Measurements from ENCODE around the gene ZC3H10. TPM values are rescaled to one million over a fixed set of nuclear protein-coding genes. Genes with fewer than 3 reads are reported as not detected.
A peak's percentile ranks its signal among the peaks of the same experiment; 100 is the strongest.

ZC3H10 gene
- total and polyA plus RNA-seq, 2 of the 8 experiments (the other 6 are each of a cell fraction or from before 2014, with no cell fraction given) = 4.0 to 11.2 TPM

DNA sequence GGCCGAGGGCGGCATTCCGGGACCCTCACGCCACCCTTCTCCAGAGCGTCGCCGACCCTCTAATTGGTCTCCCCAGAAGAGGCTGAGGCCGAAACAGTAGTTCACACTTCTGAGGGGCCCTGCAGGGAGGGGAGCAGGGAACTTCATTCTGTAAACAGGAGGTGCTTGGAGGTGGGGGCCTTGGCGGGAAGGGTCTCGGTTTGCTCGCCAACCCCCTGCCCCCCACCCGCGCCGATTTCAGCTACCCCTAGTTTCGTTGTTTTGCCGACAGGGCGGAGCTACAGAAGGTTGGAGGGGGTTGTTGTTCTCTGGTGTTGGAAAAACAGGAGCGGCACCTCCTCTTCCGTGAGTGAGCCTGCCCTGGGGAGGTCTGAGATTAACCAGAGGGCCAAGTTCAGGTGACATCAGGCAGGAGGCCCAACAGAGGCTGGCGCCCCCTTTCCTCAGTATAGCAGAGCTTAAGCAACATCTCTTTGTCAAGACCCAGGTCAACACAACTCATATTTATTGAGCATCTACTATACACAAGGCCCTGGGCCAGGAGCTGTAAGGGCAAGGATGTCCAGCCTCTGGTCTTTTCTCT, 37.4 kb upstream of the ZC3H10 start:
- WGBS, 2 experiments (ENCODE audit: extremely low coverage in 1 of 2, insufficient coverage in 1 of 2, insufficient read length in 1 of 2, insufficient replicate concordance in 2 of 2, low coverage in 1 of 2, low lambda C conversion rate in 2 of 2, missing lambda C conversion rate in 1 of 2) = 0% methylated on average over 20 of the region's 20 CpGs; no CpG with 5 or more reads in 1 of the 2 experiments
- H3K18ac ChIP-seq (ENCODE audit: extremely low read depth, low read length) = peak overlapping the region; percentile 87; the same call in 1 of the 2 replicates
- H3K79me2 ChIP-seq (ENCODE audit: control insufficient read depth in 1 of 2, insufficient read depth in 2 of 2, low read length in 2 of 2) = peaks cover 0 to 27% of the 10 kb centered on the region in 2 experiments; a peak in 2 of 4 replicates
- H3K9me3 ChIP-seq (ENCODE audit: insufficient read depth in 2 of 2, low read depth in 1 of 2, low read length in 1 of 2) = no peaks in the 10 kb centered on the region; a peak in 1 of 4 replicates
- peaks cover 2 to 10% of the 10 kb centered on the region in 2 experiments for H4K20me1 ChIP-seq (replicated peaks in 1 of 2; ENCODE audit: control insufficient read depth in 1 of 2, insufficient read depth in 2 of 2, low read length in 2 of 2)
- H3K23me2 ChIP-seq (ENCODE audit: low read depth, low read length) = peaks cover 7% of the 10 kb centered on the region; the same call in 1 of the 2 replicates
- ChIA-PET CTCF (ENCODE audit: partially characterized antibody) (interaction anchor here (0.6 to 5.1 kb wide), 13 partner anchors 10 to 274 kb away, joined by 3 to 31 read pairs (median 3); partner anchors contain the start of genes ESYT1 and PA2G4), POLR2A (ENCODE audit: partially characterized antibody) (interaction anchor here (0.7 to 8.9 kb wide), 30 partner anchors 9 to 278 kb away, joined by 3 to 112 read pairs (median 4); partner anchors contain the start of genes ANKRD52, ESYT1, MYL6 and PA2G4)
- H3K4me2 ChIP-seq (ENCODE audit: insufficient read depth in 1 of 2, low read depth in 2 of 2, low read length in 2 of 2) = peak overlapping the region; percentile 62 to 97
- no peaks in the 10 kb centered on the region for H3K27me3 ChIP-seq (replicated peaks in 1 of 4; ENCODE audit: control insufficient read depth in 3 of 4, extremely low read depth in 1 of 4, insufficient read depth in 3 of 4, low read length in 3 of 4)
- DNase-seq (ENCODE audit: low read depth in 1 of 2, low spot score in 2 of 2) (peak in 1 of 2 experiments; percentile 66), FAIRE-seq (no peak)
- H3K36me3 ChIP-seq (ENCODE audit: control insufficient read depth in 2 of 4, insufficient read depth in 4 of 4, low read length in 3 of 4) = peaks cover 0 to 7% (median 4%) of the 10 kb centered on the region in 4 experiments; a peak in 6 of 8 replicates
- H3K4me1 ChIP-seq (replicated peaks in 1 of 4; ENCODE audit: control insufficient read depth in 3 of 4, insufficient read depth in 4 of 4, low read length in 3 of 4) = peaks cover 3 to 17% (median 11%) of the 10 kb centered on the region in 4 experiments
- peak overlapping the region; percentile 22 for H4K91ac ChIP-seq (replicated peaks; ENCODE audit: insufficient read length, low read length)
- peaks cover 7% of the 10 kb centered on the region; the same call in 1 of the 2 replicates for H3K79me1 ChIP-seq (ENCODE audit: low read depth, low read length)
- peak overlapping the region; percentile 10; the same call in 1 of the 2 replicates for H2BK15ac ChIP-seq (ENCODE audit: low read length)
- H2AK5ac ChIP-seq (ENCODE audit: low read depth, low read length) = no peak overlapping the region; the same call in 1 of the 2 replicates
- H2BK20ac ChIP-seq (ENCODE audit: low read length) = no peak overlapping the region
- H3K9ac ChIP-seq (replicated peaks in 1 of 4; ENCODE audit: extremely low read depth in 1 of 4, low read depth in 3 of 4, low read length in 3 of 4) = peak overlapping the region; percentile 68 to 95 (median 88)
- peak overlapping the region; percentile 96 for H4K8ac ChIP-seq (ENCODE audit: extremely low read depth, insufficient read depth, low read length)
- H3K4me3 ChIP-seq (ENCODE audit: extremely low read depth in 1 of 4, insufficient read depth in 2 of 4, low read depth in 3 of 4, low read length in 4 of 4) = peak overlapping the region; percentile 74 to 89 (median 80)
- H4K5ac ChIP-seq (ENCODE audit: insufficient read length, low read depth, low read length) = peak overlapping the region; percentile 23
- H2BK120ac ChIP-seq (replicated peaks; ENCODE audit: low read depth, low read length) = no peak overlapping the region
- H3K14ac ChIP-seq (ENCODE audit: insufficient read length) = no peak overlapping the region
- peak overlapping the region; percentile 94 for H2BK12ac ChIP-seq (ENCODE audit: low read depth, low read length)
- peak overlapping the region; percentile 98 for H2BK5ac ChIP-seq (ENCODE audit: low read depth, low read length)
- no peak overlapping the region for H3K23ac ChIP-seq (ENCODE audit: insufficient read length)
- H3K56ac ChIP-seq (replicated peaks; ENCODE audit: insufficient read length, low read depth, low read length) = peak overlapping the region; percentile 8
- peak overlapping the region; percentile 92 for H3K27ac ChIP-seq (ENCODE audit: low read depth, low read length)
- H3K4ac ChIP-seq (replicated peaks; ENCODE audit: insufficient read length, low read depth, low read length) = no peak overlapping the region
- H2AFZ ChIP-seq (ENCODE audit: low read length) = peak overlapping the region; percentile 19; the same call in 1 of the 2 replicates
- no peak; the same call in 1 of the 2 replicates for TF ChIP-seq TAF1 (IDR thresholded peaks at IDR 0.05; ENCODE audit: low read depth, low read length)
- no peak for TF ChIP-seq POLR2AphosphoS5 (IDR thresholded peaks at IDR 0.05; ENCODE audit: low read depth, low read length)
- TF ChIP-seq CEBPB (IDR thresholded peaks at IDR 0.05; ENCODE audit: low read depth, low read length) = 0 out of 2 replicates have a peak, but pooled peaks have one; percentile 21
- no peak for TF ChIP-seq RAD21 (IDR thresholded peaks at IDR 0.05 in 1 of 2, conservative IDR thresholded peaks at IDR 0.05 in 1 of 2; ENCODE audit: low read depth in 2 of 2, low read length in 2 of 2)
- no peak for TF ChIP-seq NRF1 (IDR thresholded peaks at IDR 0.05; ENCODE audit: low read depth, low read length)

Measured in H1 (cell line).